ENCODE data around the gene VPS54.
A peak's percentile ranks its signal among the peaks of the same experiment; 100 is the strongest.

VPS54 gene

GRCh38 chr2:64019083-64019974 lies at the start of gene VPS54:
Gene VPS54 (minus strand): TSS chr2:64019428. CDS start chr2:63983999, 35,429 bp downstream.
- peak; percentile 37 to 51 for DNase-seq

GRCh38 chr2:64067326-64067725 lies 48.1 kb upstream of the VPS54 start:
- DNase-seq, result no peak

GRCh38 chr2:64065516-64065915 lies 46.3 kb upstream of the VPS54 start:
- DNase-seq, result no peak

- DNase-seq, result no peak
Measured at GRCh38 chr2:64063924-64064331, 44.7 kb upstream of the VPS54 start.

- DNase-seq, result no peak
Measured at GRCh38 chr2:64063454-64063853, 44.2 kb upstream of the VPS54 start.

- DNase-seq, result no peak
Measured at GRCh38 chr2:64062840-64063239, 43.6 kb upstream of the VPS54 start.

GRCh38 chr2:64059270-64059669 lies 40.0 kb upstream of the VPS54 start:
- DNase-seq, result no peak

GRCh38 chr2:64056021-64056420 lies 36.8 kb upstream of the VPS54 start:
- DNase-seq, result no peak

- DNase-seq, result no peak
Measured at GRCh38 chr2:64054161-64054915, 35.1 kb upstream of the VPS54 start.

- peak in 1 of 2 experiments; percentile 14 for DNase-seq
Measured at GRCh38 chr2:64052463-64053241, 33.4 kb upstream of the VPS54 start.

- peak; percentile 44 to 75 for DNase-seq
Measured at GRCh38 chr2:64049633-64050220, 30.5 kb upstream of the VPS54 start.

- no peak for DNase-seq
Measured at GRCh38 chr2:64045938-64046337, 26.7 kb upstream of the VPS54 start.

- DNase-seq, result no peak
Measured at GRCh38 chr2:64040161-64040560, 20.9 kb upstream of the VPS54 start.

GRCh38 chr2:64036034-64036705 lies 16.9 kb upstream of the VPS54 start:
- peak in 1 of 2 experiments; percentile 30 for DNase-seq

GRCh38 chr2:64035072-64035942 lies 16.1 kb upstream of the VPS54 start:
- DNase-seq, result no peak

- DNase-seq, result no peak
Measured at GRCh38 chr2:64029116-64029665, 10.0 kb upstream of the VPS54 start.

GRCh38 chr2:64025741-64026140 lies 6.5 kb upstream of the VPS54 start:
- no peak for DNase-seq

- no peak for DNase-seq
Measured at GRCh38 chr2:64024259-64024949, 5.2 kb upstream of the VPS54 start.

GRCh38 chr2:64023485-64024258 lies 4.4 kb upstream of the VPS54 start:
- no peak for DNase-seq
